Mammary epithelial cell (primary cell): ENCODE data around the gene TMEM131L.

Experiments used
- CTCF ChIP-seq, 2 donors: IDR thresholded peaks in 1 of 2; conservative IDR thresholded peaks in 1 of 2; 2 replicates each; pipeline ENCODE4 v1.5.1; 2011 to 2012; ENCODE audit warnings: inconsistent platforms in 2 of 2, low read length in 2 of 2, mild to moderate bottlenecking in 2 of 2, control low read depth in 1 of 2, low read depth in 1 of 2; ENCODE audit not compliant: insufficient read depth in 1 of 2; ENCODE audit errors: extremely low read depth in 1 of 2
- EZH2 ChIP-seq: IDR thresholded peaks from 2 replicates; pipeline ENCODE4 v1.6.1; 2012; ENCODE audit warnings: low read length, inconsistent platforms, borderline replicate concordance

GRCh38 chr4:153594210-153594609 lies 128.1 kb downstream of the TMEM131L start:
- no peak for TF ChIP-seq CTCF (conservative IDR thresholded peaks at IDR 0.05 in 1 of 2, IDR thresholded peaks at IDR 0.05 in 1 of 2; ENCODE audit: extremely low read depth in 1 of 2, insufficient read depth in 1 of 2, low read depth in 1 of 2, low read length in 2 of 2)
- no peak for TF ChIP-seq EZH2
